ENCODE data around the gene DTX3L.

Gene DTX3L

GRCh38 chr3:122555275-122556071 is 8.7 kb upstream of the DTX3L start:
- TF ChIP-seq, protein P1, sequence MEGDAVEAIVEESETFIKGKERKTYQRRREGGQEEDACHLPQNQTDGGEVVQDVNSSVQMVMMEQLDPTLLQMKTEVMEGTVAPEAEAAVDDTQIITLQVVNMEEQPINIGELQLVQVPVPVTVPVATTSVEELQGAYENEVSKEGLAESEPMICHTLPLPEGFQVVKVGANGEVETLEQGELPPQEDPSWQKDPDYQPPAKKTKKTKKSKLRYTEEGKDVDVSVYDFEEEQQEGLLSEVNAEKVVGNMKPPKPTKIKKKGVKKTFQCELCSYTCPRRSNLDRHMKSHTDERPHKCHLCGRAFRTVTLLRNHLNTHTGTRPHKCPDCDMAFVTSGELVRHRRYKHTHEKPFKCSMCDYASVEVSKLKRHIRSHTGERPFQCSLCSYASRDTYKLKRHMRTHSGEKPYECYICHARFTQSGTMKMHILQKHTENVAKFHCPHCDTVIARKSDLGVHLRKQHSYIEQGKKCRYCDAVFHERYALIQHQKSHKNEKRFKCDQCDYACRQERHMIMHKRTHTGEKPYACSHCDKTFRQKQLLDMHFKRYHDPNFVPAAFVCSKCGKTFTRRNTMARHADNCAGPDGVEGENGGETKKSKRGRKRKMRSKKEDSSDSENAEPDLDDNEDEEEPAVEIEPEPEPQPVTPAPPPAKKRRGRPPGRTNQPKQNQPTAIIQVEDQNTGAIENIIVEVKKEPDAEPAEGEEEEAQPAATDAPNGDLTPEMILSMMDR (IDR thresholded peaks at IDR 0.05; ENCODE audit: low read depth, low read length), result no peak
- H3K27me3 ChIP-seq (ENCODE audit: insufficient read depth, low read depth, severe bottlenecking), result no peaks in the 10 kb centered on the region
- no peaks in the 10 kb centered on the region for H3K9me3 ChIP-seq (ENCODE audit: severe bottlenecking)
- DNase-seq, result no peak
- H3K4me3 ChIP-seq (ENCODE audit: low read depth, low read length), result no peak overlapping the region
- no peak overlapping the region for H3K27ac ChIP-seq
- H3K36me3 ChIP-seq, result no peaks in the 10 kb centered on the region

DNA sequence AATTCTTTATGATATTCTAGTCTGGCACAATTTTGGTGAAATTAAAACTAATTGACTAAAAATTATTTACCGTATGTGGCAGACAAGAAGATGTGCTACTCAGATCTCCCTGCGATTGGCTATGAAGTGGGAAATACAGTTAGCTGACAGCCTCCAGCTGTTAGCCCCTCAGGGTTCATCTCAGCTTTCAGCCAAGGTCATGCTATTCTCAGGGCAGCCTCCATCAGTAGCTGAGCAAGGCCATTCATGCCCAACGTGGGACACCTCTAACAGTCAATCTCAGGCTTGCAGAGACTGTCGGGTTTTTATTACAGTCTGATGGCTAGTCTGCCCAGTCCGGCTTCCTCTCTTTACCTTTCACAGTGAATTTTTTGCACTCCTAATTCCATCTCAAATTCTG is 6.8 kb upstream of the DTX3L start:
- H3K36me3 ChIP-seq, result no peaks in the 10 kb centered on the region
- TF ChIP-seq, protein P1 (IDR thresholded peaks at IDR 0.05; ENCODE audit: low read depth, low read length), result no peak
- DNase-seq, result no peak
- H3K9me3 ChIP-seq (ENCODE audit: severe bottlenecking), result no peaks in the 10 kb centered on the region
- H3K27me3 ChIP-seq (ENCODE audit: insufficient read depth, low read depth, severe bottlenecking), result no peaks in the 10 kb centered on the region
- no peak overlapping the region for H3K27ac ChIP-seq
- no peak overlapping the region for H3K4me3 ChIP-seq (ENCODE audit: low read depth, low read length)

DNA sequence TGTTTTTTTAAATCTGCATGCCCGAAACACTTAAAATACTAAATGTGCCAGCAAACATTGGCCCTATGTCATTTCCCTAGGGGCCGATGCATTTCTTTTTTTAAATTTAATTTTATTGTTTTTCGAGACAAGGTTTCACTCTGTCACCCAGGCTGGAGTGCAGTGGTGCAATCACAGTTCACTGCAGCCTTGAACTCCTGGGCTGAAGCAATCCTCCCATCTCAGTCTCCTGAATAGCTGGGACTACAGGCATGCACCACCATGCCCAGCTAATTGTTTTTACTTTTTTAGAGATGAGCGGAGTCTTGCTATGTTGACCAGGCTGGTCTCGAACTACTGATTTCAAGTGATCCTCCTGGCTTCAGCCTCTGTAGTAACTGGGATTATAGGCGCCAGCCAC is 5.5 kb upstream of the DTX3L start:
- H3K27ac ChIP-seq, result no peak overlapping the region
- TF ChIP-seq, protein P1 (IDR thresholded peaks at IDR 0.05; ENCODE audit: low read depth, low read length), result no peak
- no peaks in the 10 kb centered on the region for H3K36me3 ChIP-seq
- H3K4me3 ChIP-seq (ENCODE audit: low read depth, low read length), result no peak overlapping the region
- DNase-seq, result no peak
- no peaks in the 10 kb centered on the region for H3K9me3 ChIP-seq (ENCODE audit: severe bottlenecking)
- no peaks in the 10 kb centered on the region for H3K27me3 ChIP-seq (ENCODE audit: insufficient read depth, low read depth, severe bottlenecking)

DNA sequence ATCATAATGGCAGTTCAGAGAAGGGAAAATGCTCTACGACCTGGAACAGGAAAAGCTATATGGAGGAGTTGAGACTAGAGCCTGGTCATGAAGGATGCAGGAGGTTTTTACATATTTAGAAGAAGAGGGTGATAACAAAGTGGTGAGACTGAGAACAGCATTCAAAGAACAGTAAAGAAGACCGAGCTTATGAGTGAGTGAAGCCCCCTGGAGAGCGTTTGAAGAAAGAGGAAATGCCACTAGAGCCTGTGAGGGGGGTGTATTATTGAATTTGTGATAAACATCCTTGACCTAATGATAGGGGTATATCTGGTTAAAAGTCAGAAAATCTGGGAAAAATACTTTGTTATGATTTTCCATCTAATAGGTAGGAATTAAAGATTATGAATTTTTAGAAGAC is 4.2 kb upstream of the DTX3L start:
- H3K27ac ChIP-seq, result no peak overlapping the region
- H3K4me3 ChIP-seq (ENCODE audit: low read depth, low read length), result no peak overlapping the region
- TF ChIP-seq, protein P1 (IDR thresholded peaks at IDR 0.05; ENCODE audit: low read depth, low read length), result no peak
- no peaks in the 10 kb centered on the region for H3K27me3 ChIP-seq (ENCODE audit: insufficient read depth, low read depth, severe bottlenecking)
- no peaks in the 10 kb centered on the region for H3K36me3 ChIP-seq
- no peaks in the 10 kb centered on the region for H3K9me3 ChIP-seq (ENCODE audit: severe bottlenecking)
- DNase-seq, result no peak

DNA sequence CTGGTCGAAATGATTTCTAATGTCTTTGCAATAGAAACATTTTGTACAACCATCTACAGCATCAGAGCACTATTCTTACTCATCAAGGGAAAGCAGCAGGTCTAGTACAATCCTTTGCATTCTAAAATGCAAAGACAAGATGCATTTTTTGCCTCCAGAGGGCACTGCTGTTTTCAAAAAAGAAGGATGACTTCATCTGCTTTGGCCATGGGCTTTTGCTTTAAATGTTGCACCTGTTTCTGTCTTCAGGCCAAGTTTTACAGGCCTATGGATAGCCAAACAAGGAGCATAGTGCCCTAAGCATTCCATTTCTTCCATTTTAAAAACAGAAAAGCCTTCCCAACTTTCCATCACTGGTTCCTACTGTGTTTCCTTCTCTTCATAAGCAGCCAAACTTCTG is 3.5 kb upstream of the DTX3L start:
- no peaks in the 10 kb centered on the region for H3K9me3 ChIP-seq (ENCODE audit: severe bottlenecking)
- H3K27ac ChIP-seq, result no peak overlapping the region
- H3K27me3 ChIP-seq (ENCODE audit: insufficient read depth, low read depth, severe bottlenecking), result no peaks in the 10 kb centered on the region
- DNase-seq, result peak; percentile 34
- H3K4me3 ChIP-seq (ENCODE audit: low read depth, low read length), result no peak overlapping the region
- TF ChIP-seq, protein P1 (IDR thresholded peaks at IDR 0.05; ENCODE audit: low read depth, low read length), result peak; percentile 58; the same call in 1 of the 2 replicates
- H3K36me3 ChIP-seq, result no peaks in the 10 kb centered on the region

Data from WERI-Rb-1 (cell line).